A549 (cell line): ENCODE data around the gene HEATR1.

Source experiments
- CBX8 ChIP-seq: fragments of 200-600 bp; sonication (generic); IDR thresholded peaks from 2 replicates; pipeline ENCODE4 v1.6.1; 2016
- CEBPB ChIP-seq, 2 experiments: fragments of >200 bp in 1 of 2; sonication (Bioruptor Twin) in 1 of 2; formaldehyde crosslinking in 1 of 2; IDR thresholded peaks; 2 replicates each; pipeline ENCODE4 v1.6.1; 2012 to 2016
- KDM5A ChIP-seq: fragments of 200-600 bp; sonication (generic); IDR thresholded peaks from 2 replicates; pipeline ENCODE4 v1.6.1; 2016; ENCODE audit warnings: antibody characterized with exemption, mild to moderate bottlenecking
- POLR2A ChIP-seq: IDR thresholded peaks from 2 replicates; pipeline ENCODE4 v1.6.1; 2012; ENCODE audit warnings: mild to moderate bottlenecking, low read length
- RAD21 ChIP-seq, 2 experiments: fragments of >200 bp in 1 of 2; sonication (Bioruptor Twin) in 1 of 2; formaldehyde crosslinking in 1 of 2; IDR thresholded peaks in 1 of 2; conservative IDR thresholded peaks in 1 of 2; 2 replicates in 1 of 2; 3 replicates in 1 of 2; pipeline ENCODE4 v1.6.1; 2012 to 2018; ENCODE audit warnings: inconsistent platforms in 1 of 2
- RCOR1 ChIP-seq: fragments of 150-350 bp; IDR thresholded peaks from 2 replicates; pipeline ENCODE4 v1.6.1; 2014; ENCODE audit warnings: antibody characterized with exemption, low read length, low read depth
- RNF2 ChIP-seq: fragments of 200-600 bp; sonication (generic); IDR thresholded peaks from 2 replicates; pipeline ENCODE4 v1.6.1; 2016; ENCODE audit warnings: low read depth, mild to moderate bottlenecking, antibody characterized with exemption, moderate library complexity, borderline replicate concordance
- SMC3 ChIP-seq: fragments of >200 bp; sonication (Bioruptor Twin); formaldehyde crosslinking; IDR thresholded peaks from 3 replicates; pipeline ENCODE4 v1.6.1; 2018; ENCODE audit warnings: inconsistent platforms
- ZSCAN20 ChIP-seq: fragments of 250-450 bp; sonication (Bioruptor Pico); IDR thresholded peaks from 2 replicates; pipeline ENCODE4 v1.8.0; 2022; ENCODE audit warnings: mild to moderate bottlenecking, moderate library complexity
- TF ChIP-seq, protein P1 (sequence below): fragments of 200-600 bp; sonication (generic); IDR thresholded peaks from 2 replicates; pipeline ENCODE4 v1.6.1; 2016; ENCODE audit warnings: antibody characterized with exemption, mild to moderate bottlenecking, moderate library complexity
- TF ChIP-seq, protein P2 (sequence below): fragments of >200 bp; sonication (Bioruptor Twin); formaldehyde crosslinking; IDR thresholded peaks from 3 replicates; pipeline ENCODE4 v1.5.1; 2016
- TF ChIP-seq, protein P3 (sequence below): IDR thresholded peaks from 2 replicates; pipeline ENCODE4 v1.6.1; 2012
- TF ChIP-seq, protein P4 (sequence below): fragments of >200 bp; sonication (Bioruptor Twin); formaldehyde crosslinking; IDR thresholded peaks from 3 replicates; pipeline ENCODE4 v1.6.1; 2016

DNA sequence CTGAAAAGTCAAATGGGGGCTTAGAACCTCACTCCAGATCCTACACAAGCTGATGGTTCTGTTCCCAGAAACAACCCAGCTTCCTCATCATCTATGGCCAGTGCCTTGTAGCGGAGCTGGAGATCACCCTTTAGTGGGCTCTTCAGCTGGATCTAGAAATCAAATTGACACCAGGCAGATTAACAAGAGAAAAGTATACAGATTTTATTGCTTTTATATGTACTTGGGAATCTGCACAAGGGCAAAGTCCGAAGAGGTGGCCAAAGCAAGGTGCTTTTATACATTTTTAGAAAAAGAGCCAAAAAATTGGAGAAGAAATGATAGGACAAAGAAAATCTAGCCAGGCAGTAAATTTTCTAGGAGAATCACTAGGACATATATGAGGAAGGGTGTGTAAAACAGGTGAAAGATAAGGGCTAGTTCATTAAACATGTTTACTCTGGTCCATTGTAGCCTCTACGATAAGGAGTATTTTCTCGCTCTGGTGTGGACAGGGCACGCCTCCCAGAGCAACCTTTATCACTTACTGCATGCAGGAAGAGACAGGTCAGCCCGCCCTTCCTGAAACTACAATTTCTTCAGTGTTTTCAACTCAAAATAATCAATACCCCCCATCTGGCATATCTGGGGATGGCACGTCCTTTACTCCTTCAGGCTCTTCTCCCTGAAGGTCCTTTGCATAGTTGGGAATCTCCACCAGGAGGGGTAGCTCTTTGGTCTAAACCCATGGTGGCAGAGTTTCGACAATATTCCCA is 94.5 kb downstream of the HEATR1 start:
- TF ChIP-seq SMC3 (no peak), CBX8 (no peak), ZSCAN20 (no peak), RNF2 (no peak), RCOR1 (no peak), POLR2A (no peak), CEBPB (IDR thresholded peaks at IDR 0.05) (no peak), RAD21 (conservative IDR thresholded peaks at IDR 0.05 in 1 of 2, IDR thresholded peaks at IDR 0.05 in 1 of 2) (no peak), KDM5A (no peak)
- TF ChIP-seq, protein P1, sequence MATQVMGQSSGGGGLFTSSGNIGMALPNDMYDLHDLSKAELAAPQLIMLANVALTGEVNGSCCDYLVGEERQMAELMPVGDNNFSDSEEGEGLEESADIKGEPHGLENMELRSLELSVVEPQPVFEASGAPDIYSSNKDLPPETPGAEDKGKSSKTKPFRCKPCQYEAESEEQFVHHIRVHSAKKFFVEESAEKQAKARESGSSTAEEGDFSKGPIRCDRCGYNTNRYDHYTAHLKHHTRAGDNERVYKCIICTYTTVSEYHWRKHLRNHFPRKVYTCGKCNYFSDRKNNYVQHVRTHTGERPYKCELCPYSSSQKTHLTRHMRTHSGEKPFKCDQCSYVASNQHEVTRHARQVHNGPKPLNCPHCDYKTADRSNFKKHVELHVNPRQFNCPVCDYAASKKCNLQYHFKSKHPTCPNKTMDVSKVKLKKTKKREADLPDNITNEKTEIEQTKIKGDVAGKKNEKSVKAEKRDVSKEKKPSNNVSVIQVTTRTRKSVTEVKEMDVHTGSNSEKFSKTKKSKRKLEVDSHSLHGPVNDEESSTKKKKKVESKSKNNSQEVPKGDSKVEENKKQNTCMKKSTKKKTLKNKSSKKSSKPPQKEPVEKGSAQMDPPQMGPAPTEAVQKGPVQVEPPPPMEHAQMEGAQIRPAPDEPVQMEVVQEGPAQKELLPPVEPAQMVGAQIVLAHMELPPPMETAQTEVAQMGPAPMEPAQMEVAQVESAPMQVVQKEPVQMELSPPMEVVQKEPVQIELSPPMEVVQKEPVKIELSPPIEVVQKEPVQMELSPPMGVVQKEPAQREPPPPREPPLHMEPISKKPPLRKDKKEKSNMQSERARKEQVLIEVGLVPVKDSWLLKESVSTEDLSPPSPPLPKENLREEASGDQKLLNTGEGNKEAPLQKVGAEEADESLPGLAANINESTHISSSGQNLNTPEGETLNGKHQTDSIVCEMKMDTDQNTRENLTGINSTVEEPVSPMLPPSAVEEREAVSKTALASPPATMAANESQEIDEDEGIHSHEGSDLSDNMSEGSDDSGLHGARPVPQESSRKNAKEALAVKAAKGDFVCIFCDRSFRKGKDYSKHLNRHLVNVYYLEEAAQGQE: no peak
- TF ChIP-seq, protein P2, sequence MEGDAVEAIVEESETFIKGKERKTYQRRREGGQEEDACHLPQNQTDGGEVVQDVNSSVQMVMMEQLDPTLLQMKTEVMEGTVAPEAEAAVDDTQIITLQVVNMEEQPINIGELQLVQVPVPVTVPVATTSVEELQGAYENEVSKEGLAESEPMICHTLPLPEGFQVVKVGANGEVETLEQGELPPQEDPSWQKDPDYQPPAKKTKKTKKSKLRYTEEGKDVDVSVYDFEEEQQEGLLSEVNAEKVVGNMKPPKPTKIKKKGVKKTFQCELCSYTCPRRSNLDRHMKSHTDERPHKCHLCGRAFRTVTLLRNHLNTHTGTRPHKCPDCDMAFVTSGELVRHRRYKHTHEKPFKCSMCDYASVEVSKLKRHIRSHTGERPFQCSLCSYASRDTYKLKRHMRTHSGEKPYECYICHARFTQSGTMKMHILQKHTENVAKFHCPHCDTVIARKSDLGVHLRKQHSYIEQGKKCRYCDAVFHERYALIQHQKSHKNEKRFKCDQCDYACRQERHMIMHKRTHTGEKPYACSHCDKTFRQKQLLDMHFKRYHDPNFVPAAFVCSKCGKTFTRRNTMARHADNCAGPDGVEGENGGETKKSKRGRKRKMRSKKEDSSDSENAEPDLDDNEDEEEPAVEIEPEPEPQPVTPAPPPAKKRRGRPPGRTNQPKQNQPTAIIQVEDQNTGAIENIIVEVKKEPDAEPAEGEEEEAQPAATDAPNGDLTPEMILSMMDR: no peak
- TF ChIP-seq, protein P3, sequence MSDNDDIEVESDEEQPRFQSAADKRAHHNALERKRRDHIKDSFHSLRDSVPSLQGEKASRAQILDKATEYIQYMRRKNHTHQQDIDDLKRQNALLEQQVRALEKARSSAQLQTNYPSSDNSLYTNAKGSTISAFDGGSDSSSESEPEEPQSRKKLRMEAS: no peak
- TF ChIP-seq, protein P4, sequence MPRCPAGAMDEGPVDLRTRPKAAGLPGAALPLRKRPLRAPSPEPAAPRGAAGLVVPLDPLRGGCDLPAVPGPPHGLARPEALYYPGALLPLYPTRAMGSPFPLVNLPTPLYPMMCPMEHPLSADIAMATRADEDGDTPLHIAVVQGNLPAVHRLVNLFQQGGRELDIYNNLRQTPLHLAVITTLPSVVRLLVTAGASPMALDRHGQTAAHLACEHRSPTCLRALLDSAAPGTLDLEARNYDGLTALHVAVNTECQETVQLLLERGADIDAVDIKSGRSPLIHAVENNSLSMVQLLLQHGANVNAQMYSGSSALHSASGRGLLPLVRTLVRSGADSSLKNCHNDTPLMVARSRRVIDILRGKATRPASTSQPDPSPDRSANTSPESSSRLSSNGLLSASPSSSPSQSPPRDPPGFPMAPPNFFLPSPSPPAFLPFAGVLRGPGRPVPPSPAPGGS: no peak
